GM19099 (cell line): Measurements from ENCODE around the gene MAGED4.
"Not testable (repeated sequence)": the region's sequence is repeated elsewhere in the genome, so short reads cannot be mapped to it uniquely, and the experiment has no call there.

Experiments used
- POLR2A ChIP-seq: IDR thresholded peaks from 3 replicates; pipeline ENCODE4 v1.6.1; 2011; ENCODE audit warnings: low read depth; ENCODE audit not compliant: insufficient read length; ENCODE audit errors: extremely low read depth

MAGED4 gene, protein sequence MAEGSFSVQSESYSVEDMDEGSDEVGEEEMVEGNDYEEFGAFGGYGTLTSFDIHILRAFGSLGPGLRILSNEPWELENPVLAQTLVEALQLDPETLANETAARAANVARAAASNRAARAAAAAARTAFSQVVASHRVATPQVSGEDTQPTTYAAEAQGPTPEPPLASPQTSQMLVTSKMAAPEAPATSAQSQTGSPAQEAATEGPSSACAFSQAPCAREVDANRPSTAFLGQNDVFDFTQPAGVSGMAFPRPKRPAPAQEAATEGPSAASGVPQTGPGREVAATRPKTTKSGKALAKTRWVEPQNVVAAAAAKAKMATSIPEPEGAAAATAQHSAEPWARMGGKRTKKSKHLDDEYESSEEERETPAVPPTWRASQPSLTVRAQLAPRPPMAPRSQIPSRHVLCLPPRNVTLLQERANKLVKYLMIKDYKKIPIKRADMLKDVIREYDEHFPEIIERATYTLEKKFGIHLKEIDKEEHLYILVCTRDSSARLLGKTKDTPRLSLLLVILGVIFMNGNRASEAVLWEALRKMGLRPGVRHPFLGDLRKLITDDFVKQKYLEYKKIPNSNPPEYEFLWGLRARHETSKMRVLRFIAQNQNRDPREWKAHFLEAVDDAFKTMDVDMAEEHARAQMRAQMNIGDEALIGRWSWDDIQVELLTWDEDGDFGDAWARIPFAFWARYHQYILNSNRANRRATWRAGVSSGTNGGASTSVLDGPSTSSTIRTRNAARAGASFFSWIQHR

DNA sequence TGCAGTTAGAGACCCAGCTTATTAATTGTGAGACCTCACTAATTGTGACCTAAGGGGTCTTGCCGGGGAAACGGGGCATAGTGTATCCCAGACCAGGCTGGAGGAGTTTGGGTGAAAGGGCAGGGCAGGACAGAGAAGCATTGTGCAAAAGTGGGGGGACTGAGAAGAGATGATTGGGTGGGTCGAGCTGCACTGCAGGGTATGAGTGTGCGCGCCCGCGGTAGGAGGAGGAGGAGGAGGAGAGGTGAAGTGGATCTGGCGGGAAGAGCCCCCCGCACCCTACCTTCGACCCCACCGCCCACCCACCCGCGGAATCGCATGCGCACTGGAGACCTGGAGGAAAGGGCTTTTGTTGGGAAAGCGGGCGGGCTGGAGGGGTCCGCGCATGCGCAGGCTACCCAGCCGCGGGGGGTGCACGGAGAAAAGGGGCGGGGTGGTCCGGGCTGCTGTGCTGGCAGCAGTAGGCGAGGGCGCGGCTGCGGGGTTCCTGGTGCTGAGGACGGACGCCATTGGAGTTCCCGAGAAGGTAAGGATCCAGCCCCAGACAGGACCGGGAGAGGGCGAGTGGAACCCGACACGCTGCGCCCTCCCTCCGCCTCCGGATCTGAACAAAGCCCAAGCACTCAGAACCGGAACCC lies at the start of gene MAGED4:
Gene MAGED4, plus strand, starts transcription at position 449 of the 638 bp plus-strand sequence. CDS start 1,035 bp downstream, outside the sequence.
- not testable (repeated sequence) for TF ChIP-seq POLR2A

DNA sequence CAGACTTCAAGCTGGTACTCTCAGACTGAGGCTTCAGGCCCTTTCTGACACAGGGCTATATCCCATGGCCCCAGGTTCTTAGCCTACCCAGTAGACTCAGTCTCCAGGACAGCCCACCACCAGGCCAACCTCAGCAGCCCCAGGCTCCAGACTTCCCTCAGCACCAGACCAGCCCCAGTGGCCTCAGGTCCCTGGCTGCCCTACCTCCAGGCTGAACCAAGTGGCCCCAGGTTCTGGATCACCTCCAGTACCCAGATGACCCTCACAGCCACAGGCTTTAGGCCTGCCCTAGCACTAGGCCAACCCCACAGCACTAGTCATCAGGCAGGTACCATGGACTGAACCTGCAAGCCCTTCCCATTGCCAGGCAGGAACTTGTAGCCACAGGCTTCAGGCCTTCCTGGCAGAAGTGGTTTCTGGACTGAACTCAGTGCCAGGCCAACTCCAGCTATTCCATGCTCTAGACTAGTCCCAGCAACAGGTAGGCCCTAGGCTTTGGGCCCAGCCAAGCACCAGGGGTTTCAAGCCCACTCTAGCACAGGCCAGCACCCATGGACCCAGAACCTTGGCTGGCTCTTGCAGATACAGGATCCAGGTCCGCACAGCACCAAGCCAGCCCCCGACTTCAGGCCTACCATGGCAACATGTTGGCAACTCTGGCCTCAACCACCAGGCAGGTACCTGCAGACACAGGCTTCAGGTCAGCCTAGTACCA lies 45.7 kb upstream of the MAGED4 start:
- TF ChIP-seq POLR2A, result no peak

DNA sequence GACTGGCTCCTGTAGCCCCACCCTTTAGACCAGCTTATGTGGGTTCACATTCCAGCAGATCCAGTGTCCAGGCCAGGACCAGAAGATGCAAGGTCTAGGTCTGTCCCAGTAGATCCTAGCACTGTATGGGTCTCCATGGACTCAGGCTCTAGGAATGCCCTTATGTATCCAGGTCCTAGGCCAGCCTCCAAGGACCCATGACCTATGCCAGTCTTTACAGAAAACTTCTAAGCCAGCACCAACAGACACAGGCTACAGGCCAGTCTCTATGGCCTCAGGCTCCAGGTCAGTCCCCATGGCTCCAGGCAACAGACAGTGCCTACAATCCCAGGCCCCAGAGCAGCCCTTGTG lies 45.2 kb upstream of the MAGED4 start:
- no peak for TF ChIP-seq POLR2A

DNA sequence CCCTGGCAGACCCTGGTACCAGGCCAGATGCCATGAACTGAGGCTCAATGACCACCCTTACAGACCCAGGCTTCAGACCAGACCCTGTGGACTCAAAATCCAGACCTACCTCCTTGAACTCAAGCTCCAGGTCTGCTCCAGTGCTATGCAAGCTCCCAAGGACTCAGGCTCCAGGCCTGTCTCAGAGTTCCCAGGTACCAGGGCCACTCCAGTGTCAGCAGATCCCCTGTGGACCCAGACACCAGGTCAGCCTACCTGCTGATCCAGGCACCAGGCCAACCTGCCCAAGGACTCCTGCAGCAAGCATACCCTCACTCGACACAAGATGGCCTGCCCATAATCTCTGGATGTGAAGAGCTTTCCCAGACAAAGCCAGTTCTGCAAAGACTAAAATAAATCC lies 44.7 kb upstream of the MAGED4 start:
- no peak for TF ChIP-seq POLR2A

DNA sequence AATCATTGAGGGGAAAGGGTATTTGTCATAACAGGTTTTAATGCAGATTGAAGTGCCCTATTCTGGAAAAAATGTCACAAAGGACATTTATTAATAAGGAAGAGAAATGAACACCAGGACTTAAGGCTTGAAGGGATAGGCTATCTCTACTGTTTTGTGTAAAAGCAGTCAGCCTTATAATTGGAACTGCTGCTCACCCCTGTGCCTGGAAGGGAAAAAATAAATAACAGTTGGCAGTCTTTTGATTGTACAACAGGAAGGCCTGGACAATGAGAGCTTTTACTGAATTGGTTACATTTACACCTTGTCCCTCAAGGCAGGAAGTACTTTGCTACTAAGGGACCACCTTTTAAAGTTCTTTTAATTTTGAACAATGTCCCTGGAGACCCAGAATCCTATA lies 17.8 kb upstream of the MAGED4 start:
- no peak for TF ChIP-seq POLR2A

DNA sequence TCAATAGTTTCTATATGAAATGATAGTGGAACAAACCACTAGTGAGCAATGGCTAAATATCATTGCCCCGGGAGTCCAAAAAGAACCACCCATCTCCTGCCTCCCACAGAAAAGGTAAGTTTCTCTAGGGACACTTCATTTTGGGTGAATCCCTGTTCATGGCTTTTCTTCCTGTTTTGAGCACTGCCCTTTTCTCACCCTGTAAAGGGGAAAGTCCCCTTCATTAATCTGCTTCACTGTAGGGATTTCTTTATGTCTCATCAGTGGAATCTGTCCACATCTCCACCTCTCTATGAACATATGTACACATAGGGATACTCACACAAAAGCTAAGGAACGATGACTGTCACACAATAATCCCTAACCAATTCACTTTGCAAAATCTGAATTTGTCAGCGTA lies 28.6 kb downstream of the MAGED4 start:
- no peak for TF ChIP-seq POLR2A

DNA sequence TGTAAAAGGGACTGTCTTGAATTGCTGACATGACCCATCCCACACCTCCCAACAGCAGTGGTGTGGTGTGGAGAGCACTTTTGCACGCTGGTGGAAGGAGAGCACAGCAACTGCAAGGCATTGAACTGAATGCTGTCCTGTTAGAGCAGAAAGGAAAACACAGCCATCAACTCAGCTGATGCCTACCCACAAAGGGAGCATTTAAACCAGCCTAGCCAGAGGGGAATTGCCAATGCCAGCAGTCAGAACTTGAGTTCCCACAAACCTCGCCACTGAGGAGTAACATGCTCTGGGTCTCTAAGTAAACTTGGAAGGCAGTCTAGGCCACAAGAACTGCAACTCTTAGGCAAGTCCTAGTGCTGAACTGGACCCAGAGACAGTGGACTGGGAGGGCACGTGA lies 31.9 kb downstream of the MAGED4 start:
- no peak for TF ChIP-seq POLR2A

DNA sequence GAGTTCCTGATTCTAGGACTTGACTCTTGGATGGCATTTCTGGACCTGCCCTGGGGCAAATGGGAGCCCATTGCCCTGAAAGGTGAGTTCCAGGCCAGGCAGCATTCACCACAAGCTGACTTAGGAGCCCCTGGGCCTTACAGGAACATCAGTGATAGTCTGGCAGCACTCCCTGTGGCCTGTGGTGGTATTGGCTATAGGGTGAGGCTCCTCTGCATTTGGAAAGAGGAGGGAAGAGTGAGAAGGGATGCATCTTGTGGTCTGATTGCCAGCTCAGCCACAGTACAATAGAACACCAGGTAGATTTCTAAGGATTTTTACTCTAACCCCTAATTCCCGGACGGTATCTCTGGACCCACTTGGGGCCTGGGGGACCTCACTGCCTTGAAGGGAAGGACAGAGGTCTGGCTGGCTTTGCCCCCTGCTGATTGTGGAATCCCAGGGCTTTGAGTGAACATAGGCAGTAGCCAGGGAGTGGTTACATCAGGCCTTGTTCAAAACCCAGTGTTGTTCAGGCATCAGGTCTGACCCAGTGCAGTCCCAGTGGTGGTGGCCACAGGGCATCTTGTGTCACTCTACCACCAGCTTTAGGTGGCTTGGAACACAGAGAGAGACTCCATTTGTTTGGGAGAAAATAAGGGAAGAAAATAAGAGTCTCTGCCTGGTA lies 32.9 kb downstream of the MAGED4 start:
- no peak for TF ChIP-seq POLR2A

DNA sequence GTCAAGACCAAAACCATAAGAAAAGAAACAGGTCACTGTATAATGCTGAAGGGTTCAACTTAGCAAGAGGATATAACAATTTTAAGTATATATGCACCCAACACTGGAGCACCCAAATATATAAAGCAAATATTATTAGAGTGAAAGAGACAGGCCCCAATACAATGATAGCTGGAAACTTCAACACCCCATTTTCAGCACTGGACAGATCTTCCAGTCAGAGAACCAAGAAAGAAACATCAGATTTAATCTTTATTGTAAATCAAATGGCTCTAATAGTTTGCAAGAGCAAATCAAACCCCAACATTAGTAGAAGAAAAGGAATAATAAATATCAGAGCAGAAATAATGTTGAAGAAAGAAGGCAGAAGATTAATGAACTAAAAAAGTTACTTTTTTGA lies 36.2 kb downstream of the MAGED4 start:
- TF ChIP-seq POLR2A, result no peak
